ENCODE data around the gene GPR45.

GRCh38 chr2:105271393-105272045, 30.0 kb downstream of the GPR45 start:
- no peak for TF ChIP-seq CTCF (IDR thresholded peaks at IDR 0.05)
- no peak for TF ChIP-seq EP300 (IDR thresholded peaks at IDR 0.05)
- no peak for TF ChIP-seq POLR2A (IDR thresholded peaks at IDR 0.05)

All from tibial nerve (tissue), 4 donors.